Caco-2 (cell line): ENCODE results near the gene EME2. TPM values are rescaled to one million over a fixed set of nuclear protein-coding genes. Genes with fewer than 3 reads are reported as not detected.

Experiments
- BruUV-seq: library from RNA; stranded (reverse); fragments of 400-500 nt; replicated peaks from 2 replicates; lab custom pipeline; 2021; lab: Mats Ljungman, UMichigan
- CTCF ChIA-PET: fragments of 300-600 bp; sonication (Branson Sonifier 250); formaldehyde crosslinking; loops from one replicate; lab custom pipeline; 2022; ENCODE audit warnings: antibody characterized with exemption; lab: Charles Lee
- POLR2A ChIA-PET: fragments of 300-600 bp; sonication (Branson Sonifier 250); formaldehyde crosslinking; loops from one replicate; lab custom pipeline; 2022; ENCODE audit warnings: antibody characterized with exemption; lab: Charles Lee
- DNase-seq, 2 experiments: peaks; one replicate each; pipeline versions ENCODE4 v3.0.0 to v3.0.0-alpha.2; 2020 to 2022
- H3K27me3 ChIP-seq: replicated peaks from 2 replicates; pipeline ENCODE4 v1.6.0; 2011; ENCODE audit warnings: low read length; ENCODE audit not compliant: control insufficient read depth, insufficient read depth
- H3K36me3 ChIP-seq: 2 replicates; pipeline ENCODE4 v1.5.1; 2011; ENCODE audit warnings: low read length; ENCODE audit not compliant: control insufficient read depth, insufficient read depth
- H3K4me1 ChIP-seq: fragments of 250-450 bp; sonication (Bioruptor Pico); 2 replicates; pipeline ENCODE4 v1.5.1; 2020; ENCODE audit warnings: mild to moderate bottlenecking
- H3K4me3 ChIP-seq: 2 replicates; pipeline ENCODE4 v1.5.1; 2011; ENCODE audit warnings: low read depth, mild to moderate bottlenecking, control low read depth, low read length
- H3K9me3 ChIP-seq: fragments of 250-450 bp; sonication (Bioruptor Pico); 2 replicates; pipeline ENCODE4 v1.5.1; 2020; ENCODE audit warnings: mild to moderate bottlenecking, moderate library complexity
- H3K27ac Mint-ChIP-seq: one replicate; pipeline ENCODE4 v1.8.0; 2022; ENCODE audit warnings: mixed read lengths; ENCODE audit not compliant: unreplicated experiment
- H3K27me3 Mint-ChIP-seq: one replicate; pipeline ENCODE4 v1.8.0; 2022; ENCODE audit warnings: mixed read lengths; ENCODE audit not compliant: insufficient read depth, unreplicated experiment
- H3K36me3 Mint-ChIP-seq: one replicate; pipeline ENCODE4 v1.8.0; 2022; ENCODE audit warnings: mild to moderate bottlenecking, mixed read lengths; ENCODE audit not compliant: insufficient read depth, unreplicated experiment
- H3K4me1 Mint-ChIP-seq: one replicate; pipeline ENCODE4 v1.8.0; 2022; ENCODE audit warnings: low read depth, mixed read lengths; ENCODE audit not compliant: unreplicated experiment
- H3K4me3 Mint-ChIP-seq: one replicate; pipeline ENCODE4 v1.8.0; 2022; ENCODE audit warnings: mild to moderate bottlenecking, moderate library complexity, mixed read lengths; ENCODE audit not compliant: unreplicated experiment
- H3K9me3 Mint-ChIP-seq: one replicate; pipeline ENCODE4 v1.8.0; 2022; ENCODE audit warnings: mixed read lengths; ENCODE audit not compliant: unreplicated experiment
- intact Hi-C: fragments of 100-400 bp; cut with micrococcal nuclease; formaldehyde crosslinking; loops from one replicate; pipeline ENCODE4 v1.10.0; 2022; ENCODE audit not compliant: unreplicated experiment
- total RNA-seq: library from RNA; stranded (reverse); gene quantifications from 2 replicates; pipeline ENCODE4 v1.2.3, GENCODE V29; 2022
- TF ChIP-seq, protein P1 (sequence below), 2 experiments: fragments of 200-600 bp in 1 of 2; IDR thresholded peaks; 1 replicate in 1 of 2; 2 replicates in 1 of 2; pipeline versions ENCODE4 v1.5.1 to v1.8.0; 2011 to 2022; ENCODE audit warnings: antibody characterized with exemption in 1 of 2, control low read depth in 1 of 2, inconsistent platforms in 1 of 2, low read depth in 1 of 2, low read length in 1 of 2, mild to moderate bottlenecking in 1 of 2, moderate library complexity in 1 of 2; ENCODE audit not compliant: insufficient read depth in 1 of 2, severe bottlenecking in 1 of 2, unreplicated experiment in 1 of 2

EME2 gene
- total RNA-seq, 1 experiment from 2014 or later = 24.1 TPM

DNA sequence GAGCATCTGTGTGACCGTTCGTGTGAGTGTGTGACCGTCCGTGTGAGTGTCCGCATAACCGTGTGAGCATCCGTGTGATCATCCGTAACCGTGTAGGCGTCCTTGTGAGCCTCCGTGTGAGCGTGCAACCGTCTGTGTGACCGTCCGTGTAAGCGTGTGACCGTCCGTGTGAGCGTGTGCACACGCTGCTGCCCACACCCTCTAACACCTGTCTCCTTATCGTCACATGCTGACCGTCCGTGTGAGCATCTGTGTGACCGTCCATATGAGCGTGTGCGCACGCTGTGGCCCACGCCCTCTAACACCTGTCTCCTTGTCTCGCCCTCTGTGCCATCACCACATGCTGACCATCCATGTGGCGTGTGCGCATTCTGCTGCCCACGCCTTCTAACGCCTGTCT, 32.4 kb upstream of the EME2 start:
- Mint-ChIP-seq H3K9me3 (no peaks in the 10 kb centered on the region), H3K27me3 (no peaks in the 10 kb centered on the region), H3K4me1 (no peaks in the 10 kb centered on the region), H3K4me3 (no peak overlapping the region), H3K27ac (no peak overlapping the region), H3K36me3 (peaks cover 9% of the 10 kb centered on the region)
- H3K9me3 ChIP-seq = no peaks in the 10 kb centered on the region
- no peaks in the 10 kb centered on the region for H3K27me3 ChIP-seq
- intact Hi-C loops = no loop called here
- TF ChIP-seq, protein P1, sequence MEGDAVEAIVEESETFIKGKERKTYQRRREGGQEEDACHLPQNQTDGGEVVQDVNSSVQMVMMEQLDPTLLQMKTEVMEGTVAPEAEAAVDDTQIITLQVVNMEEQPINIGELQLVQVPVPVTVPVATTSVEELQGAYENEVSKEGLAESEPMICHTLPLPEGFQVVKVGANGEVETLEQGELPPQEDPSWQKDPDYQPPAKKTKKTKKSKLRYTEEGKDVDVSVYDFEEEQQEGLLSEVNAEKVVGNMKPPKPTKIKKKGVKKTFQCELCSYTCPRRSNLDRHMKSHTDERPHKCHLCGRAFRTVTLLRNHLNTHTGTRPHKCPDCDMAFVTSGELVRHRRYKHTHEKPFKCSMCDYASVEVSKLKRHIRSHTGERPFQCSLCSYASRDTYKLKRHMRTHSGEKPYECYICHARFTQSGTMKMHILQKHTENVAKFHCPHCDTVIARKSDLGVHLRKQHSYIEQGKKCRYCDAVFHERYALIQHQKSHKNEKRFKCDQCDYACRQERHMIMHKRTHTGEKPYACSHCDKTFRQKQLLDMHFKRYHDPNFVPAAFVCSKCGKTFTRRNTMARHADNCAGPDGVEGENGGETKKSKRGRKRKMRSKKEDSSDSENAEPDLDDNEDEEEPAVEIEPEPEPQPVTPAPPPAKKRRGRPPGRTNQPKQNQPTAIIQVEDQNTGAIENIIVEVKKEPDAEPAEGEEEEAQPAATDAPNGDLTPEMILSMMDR (IDR thresholded peaks at IDR 0.05; ENCODE audit: insufficient read depth in 1 of 2, low read depth in 1 of 2, low read length in 1 of 2, severe bottlenecking in 1 of 2, unreplicated experiment in 1 of 2) = no peak
- no peaks in the 10 kb centered on the region for H3K4me1 ChIP-seq
- H3K4me3 ChIP-seq = no peak overlapping the region
- CTCF ChIA-PET = no interaction called here
- DNase-seq = no peak
- BruUV-seq = no TSS peak
- POLR2A ChIA-PET = no interaction called here
- no peaks in the 10 kb centered on the region for H3K36me3 ChIP-seq

DNA sequence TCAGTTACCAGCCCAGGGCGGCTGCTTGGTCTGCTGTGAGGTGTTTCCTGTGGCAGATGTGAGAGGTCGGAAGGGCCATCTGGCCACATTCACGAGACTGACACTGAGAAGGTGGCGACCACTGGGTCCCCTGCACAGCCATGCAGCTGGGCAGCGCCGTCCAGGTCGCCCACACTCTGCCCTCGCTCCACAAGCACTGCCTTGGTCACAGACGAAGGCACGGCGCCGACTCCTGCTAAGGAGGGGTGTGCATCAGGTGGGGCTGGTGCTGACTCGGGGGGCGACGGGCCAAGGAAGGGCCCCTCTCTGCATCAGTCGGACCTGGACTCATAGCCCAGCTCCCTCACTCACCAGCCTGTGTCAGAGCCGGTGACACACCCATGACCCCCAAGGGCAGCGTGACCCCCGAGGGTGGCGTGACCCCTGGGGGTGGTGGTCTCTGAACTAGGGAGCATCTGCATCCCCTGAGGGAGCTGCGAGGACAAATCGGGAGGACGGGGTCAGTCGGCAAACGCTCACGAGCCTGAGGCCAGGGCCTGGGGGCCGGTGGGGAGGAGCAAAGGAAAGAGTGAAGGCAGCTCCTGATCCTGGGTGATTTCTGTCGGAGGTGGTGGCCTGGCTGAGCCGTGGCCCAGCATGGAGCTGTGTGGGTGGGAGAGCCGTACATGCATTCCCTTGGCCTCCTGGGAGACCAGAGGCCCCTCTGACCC, 31.7 kb upstream of the EME2 start:
- POLR2A ChIA-PET = no interaction called here
- DNase-seq = no peak
- intact Hi-C loops = no loop called here
- TF ChIP-seq, protein P1 (IDR thresholded peaks at IDR 0.05; ENCODE audit: insufficient read depth in 1 of 2, low read depth in 1 of 2, low read length in 1 of 2, severe bottlenecking in 1 of 2, unreplicated experiment in 1 of 2) = no peak
- Histone ChIP-seq H3K36me3 (no peaks in the 10 kb centered on the region), H3K9me3 (no peaks in the 10 kb centered on the region), H3K27me3 (no peaks in the 10 kb centered on the region), H3K4me1 (no peaks in the 10 kb centered on the region), H3K4me3 (no peak overlapping the region)
- Mint-ChIP-seq H3K36me3 (peaks cover 9% of the 10 kb centered on the region), H3K27ac (no peak overlapping the region), H3K4me1 (no peaks in the 10 kb centered on the region), H3K9me3 (no peaks in the 10 kb centered on the region), H3K27me3 (no peaks in the 10 kb centered on the region), H3K4me3 (no peak overlapping the region)
- no TSS peak for BruUV-seq
- CTCF ChIA-PET = interaction anchor here (0.6 kb wide), 1 partner anchor 1333 kb away, joined by 4 read pairs; no protein-coding TSS in a partner anchor

DNA sequence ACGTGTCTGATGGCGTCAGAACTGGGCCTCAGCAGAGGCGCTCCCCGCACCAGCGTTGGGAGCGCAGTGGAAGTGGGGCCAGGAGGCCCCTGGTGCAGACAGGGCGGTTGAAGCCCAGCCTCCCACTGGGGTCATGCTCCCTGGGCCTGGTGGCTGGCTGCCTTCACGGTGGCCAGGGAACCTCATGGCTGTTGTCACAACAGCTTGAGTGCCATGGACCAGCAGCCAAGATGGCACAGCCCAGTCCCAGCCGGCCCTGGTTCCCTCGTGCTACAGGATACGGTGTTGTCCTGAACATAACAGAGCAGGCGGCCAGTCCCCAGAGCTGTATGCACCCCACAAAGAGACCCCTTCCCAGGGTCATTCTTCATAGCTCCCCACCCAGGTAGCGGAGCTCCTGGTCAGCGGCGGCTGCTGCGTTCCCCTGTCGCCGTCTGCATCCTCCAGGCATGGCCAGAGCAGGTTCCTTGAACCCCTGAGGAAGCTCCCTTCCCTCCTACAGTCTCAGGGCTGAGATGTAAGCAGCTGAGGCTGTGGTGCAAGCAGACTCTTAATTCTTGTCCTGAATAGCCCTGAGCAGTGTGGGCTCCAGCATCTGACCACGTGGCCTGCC, 31.0 kb upstream of the EME2 start:
- H3K36me3 Mint-ChIP-seq = peaks cover 9% of the 10 kb centered on the region
- Histone ChIP-seq H3K27me3 (no peaks in the 10 kb centered on the region), H3K36me3 (no peaks in the 10 kb centered on the region), H3K4me3 (no peak overlapping the region), H3K4me1 (no peaks in the 10 kb centered on the region), H3K9me3 (no peaks in the 10 kb centered on the region)
- ChIA-PET CTCF (interaction anchor here (0.6 kb wide), 1 partner anchor 1333 kb away, joined by 4 read pairs; no protein-coding TSS in a partner anchor), POLR2A (no interaction called here)
- DNase-seq = no peak
- H3K4me1 Mint-ChIP-seq = no peaks in the 10 kb centered on the region
- intact Hi-C loops = no loop called here
- H3K27me3 Mint-ChIP-seq = no peaks in the 10 kb centered on the region
- H3K27ac Mint-ChIP-seq = no peak overlapping the region
- TF ChIP-seq, protein P1 (IDR thresholded peaks at IDR 0.05; ENCODE audit: insufficient read depth in 1 of 2, low read depth in 1 of 2, low read length in 1 of 2, severe bottlenecking in 1 of 2, unreplicated experiment in 1 of 2) = no peak
- no peaks in the 10 kb centered on the region for H3K9me3 Mint-ChIP-seq
- BruUV-seq = no TSS peak
- H3K4me3 Mint-ChIP-seq = no peak overlapping the region
